ENCODE data around the gene ACLY.

ACLY gene

GRCh38 chr17:41918314-41919164 lies at the start of gene ACLY:
Gene ACLY (minus strand): TSS chr17:41918951. CDS start chr17:41913873, 5,078 bp downstream.
- DNase-seq: peak; percentile 92 to 95

DNA sequence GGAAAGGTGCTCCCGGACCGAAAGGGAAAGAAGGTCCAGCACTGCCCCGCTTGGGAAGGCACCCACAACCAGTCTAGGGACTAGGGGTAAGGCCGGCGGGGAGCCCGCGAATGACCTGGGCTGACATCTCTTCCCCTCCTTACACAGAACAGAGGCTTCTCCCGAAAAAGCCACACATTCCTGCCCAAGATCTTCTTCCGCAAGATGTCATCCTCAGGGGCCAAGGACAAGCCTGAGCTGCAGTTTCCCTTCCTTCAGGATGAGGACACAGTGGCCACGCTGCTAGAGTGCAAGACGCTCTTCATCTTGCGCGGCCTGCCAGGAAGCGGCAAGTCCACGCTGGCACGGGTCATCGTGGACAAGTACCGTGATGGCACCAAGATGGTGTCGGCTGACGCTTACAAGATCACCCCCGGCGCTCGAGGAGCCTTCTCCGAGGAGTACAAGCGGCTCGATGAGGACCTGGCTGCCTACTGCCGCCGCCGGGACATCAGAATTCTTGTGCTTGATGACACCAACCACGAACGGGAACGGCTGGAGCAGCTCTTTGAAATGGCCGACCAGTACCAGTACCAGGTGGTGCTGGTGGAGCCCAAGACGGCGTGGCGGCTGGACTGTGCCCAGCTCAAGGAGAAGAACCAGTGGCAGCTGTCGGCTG lies 49.3 kb upstream of the ACLY start:
- no peak for DNase-seq

DNA sequence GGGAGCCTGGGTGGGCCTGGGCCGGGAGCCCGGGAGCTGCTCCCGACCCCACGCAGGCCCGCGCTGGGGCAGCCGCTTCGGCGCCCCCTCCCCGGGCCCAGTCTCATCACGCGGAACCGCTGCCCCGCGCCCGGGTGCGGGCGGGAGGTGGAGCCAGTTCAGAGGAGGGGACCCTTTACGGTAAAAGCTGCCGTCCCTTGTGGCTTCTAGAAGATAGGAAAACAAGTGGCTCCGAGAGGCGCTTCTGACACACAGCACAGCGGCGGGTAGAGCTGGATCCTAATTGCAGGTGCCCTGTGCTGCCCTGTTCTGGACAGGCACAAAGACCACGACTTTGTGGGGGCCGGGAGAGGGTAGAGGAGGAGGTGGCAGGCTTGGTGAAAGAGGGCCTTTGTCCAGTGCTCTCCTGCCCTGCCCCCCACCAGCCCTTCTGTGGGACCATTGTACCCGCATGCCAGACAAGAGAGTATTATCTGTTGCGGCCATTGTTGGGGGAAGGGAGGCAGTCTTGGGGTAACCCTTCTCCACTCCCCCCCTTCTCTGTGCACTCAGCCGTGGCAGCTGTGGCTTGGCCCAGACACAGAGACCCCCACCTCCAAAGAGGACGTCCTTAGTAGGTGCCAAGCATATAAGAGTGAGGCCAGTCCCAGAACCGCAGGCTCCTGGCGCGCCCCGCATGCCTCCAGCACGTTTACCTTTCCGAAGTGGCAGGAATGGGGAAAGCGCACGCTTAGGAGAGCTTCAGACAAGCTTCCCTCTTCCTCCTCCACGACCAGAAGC lies 48.6 kb upstream of the ACLY start:
- DNase-seq: peak; percentile 95

DNA sequence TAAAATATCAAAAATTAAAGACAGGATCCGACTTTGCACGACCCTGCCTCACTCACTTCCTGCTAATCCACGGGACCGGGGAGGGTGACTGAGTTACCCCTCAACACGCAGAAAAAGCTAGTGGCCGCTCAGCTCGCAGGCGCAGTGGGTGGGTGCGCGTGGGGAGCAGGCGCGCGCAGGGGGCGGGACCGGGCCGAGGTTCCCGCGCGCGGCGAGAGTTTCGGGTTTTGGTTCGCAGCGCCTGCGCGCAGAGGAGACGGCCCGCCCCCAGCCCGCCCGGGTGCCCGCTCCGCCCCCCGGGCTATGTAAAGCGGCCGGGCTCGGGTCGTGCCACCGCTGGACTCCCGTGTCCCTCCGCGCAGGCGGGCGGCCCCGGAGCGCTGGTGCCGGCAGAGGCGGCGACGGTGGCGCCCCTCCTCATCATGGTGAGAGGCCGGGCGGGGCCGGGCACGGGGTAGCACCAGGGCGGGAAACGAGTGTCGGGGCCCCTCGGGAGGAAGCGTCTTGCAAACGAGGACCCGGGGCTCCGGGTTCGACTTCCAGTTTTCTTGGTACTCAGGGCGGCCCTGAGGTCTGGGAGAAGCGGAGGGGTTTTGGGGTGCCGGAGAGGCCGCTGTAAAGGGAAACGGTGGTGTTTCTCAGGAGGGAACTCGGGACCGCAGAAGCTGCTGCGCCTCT lies 47.9 kb upstream of the ACLY start, which contains the start of gene CNP:
Gene CNP (plus strand): TSS at position 333 of the 678 bp plus-strand sequence. CDS start 90 bp downstream, at position 423.
- peak; percentile 89 to 90 for DNase-seq

DNA sequence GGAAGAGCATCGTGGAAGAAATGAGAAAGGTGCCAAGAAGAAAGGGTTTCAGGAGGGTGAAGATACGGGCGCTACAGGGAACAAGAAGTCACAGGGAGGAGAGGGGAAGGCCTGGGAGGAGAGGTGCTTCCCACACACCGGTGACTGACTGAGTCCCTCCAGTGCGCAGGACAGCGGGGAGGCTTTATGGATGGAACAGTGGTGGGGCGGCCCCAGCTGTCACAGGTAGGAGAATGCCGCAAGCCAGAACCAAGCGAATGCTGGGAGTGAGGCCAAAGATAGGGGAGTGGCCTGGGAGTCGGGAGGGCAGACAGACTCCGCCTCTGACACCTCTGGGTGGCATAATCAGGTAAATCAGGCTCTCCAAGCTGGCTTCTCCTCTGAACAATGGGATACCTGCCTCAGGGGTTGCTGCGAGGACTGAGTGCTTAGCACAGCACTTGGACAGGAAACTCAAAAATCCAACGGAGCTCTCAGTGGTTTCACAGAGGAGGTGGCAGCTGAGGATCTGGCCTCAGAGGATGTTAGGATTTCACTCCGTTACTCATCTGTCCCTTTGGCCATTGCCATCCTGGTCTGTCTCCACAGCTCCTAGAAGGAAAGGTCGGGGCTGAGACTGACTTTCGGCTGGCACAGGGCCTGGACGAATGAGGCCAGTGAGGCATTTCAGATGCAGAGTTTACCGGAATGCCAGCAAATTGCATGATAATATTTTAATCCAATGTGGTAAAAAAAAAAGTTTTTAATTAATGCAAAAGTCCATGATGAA lies 47.1 kb upstream of the ACLY start:
- no peak for DNase-seq

DNA sequence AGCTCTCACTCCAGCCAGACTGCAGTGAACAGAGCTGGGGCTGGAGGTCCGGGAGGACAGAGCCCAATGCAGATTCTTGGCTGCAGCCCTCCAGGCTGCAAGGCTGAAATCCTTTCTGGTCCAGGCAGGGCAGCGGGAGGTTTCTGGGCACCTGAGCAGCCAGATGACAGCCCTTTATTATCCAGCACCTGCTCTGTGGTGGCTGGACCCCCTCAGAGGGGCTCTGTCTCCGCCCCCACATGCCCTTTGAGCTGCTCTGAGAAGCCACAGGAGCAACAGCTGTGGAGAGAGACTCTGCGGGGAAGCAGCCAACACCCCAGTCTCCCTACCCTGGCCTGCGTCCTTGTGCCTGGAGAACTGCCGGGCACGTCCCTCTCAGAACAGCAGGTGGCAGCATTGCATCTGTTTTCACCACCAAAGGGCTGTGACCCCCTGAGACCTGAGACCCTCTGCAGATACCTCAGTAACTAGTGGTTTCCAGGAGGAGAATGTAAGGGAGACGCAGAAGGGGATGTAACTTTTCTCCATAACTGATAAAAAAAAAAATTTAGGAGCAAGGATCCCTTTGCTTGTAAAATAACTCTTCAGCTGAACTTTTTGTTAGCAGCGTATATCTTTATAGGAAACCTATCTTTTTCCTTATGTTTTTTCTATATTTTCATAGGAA lies 44.1 kb upstream of the ACLY start:
- DNase-seq: peak; percentile 76 to 78

DNA sequence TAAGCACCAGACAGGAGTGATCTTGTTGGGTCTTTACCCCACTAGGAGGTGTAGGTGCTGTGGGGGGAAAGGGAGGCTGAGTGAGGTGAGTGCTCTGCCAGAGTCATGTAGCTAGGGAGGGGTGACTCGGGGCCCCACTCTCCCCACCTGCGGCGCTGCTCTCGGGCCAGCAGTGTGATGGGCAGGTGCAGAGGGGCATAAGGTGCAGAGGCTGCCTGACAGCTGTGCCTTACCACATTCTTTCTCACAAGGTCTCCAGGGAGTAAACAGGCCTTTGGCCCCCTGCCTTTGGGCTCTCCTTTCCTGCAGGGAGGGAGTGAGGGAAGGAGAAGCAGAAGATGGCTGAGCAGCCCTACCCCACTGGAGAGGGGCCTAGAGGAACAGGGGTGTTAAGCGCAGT lies 43.4 kb upstream of the ACLY start:
- DNase-seq: no peak

DNA sequence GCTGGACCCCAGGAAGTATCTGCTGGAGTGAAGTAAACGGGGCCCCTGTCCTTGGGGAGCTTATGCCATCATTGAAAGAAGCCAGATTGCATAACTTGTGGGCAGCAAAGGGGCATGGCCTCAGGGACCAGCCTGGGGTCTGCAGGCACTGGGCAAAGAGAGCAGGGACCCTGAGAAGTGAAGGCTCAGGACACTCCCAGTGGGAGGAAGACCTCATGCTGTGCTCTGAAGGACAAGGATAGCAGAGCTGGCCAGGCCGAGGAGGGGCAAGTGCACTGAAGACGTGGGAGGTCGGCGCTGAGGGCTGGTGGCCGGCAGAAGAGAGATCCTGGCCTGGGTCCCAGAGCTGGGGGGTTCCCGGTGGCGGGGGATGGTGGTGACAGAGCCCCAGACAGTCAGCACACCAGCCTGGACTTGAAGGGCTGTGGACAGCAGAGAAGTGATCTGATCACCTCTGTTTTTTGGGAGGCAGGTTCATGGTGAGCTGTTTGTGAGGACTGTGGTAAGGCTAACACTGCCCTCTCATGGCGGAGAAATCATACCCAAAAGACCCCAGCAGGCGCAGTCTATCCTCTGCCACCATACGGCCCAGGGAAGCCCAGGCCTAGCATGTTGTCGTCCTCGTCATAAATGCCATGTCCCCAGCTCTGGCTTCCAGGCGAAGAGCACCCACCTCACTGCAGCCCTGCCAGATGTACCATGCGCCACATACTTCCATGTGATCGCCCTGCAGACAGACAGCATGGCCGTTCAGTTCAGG lies 40.8 kb upstream of the ACLY start:
- DNase-seq: no peak

GRCh38 chr17:41959030-41959335 lies 40.2 kb upstream of the ACLY start:
- DNase-seq: no peak

DNA sequence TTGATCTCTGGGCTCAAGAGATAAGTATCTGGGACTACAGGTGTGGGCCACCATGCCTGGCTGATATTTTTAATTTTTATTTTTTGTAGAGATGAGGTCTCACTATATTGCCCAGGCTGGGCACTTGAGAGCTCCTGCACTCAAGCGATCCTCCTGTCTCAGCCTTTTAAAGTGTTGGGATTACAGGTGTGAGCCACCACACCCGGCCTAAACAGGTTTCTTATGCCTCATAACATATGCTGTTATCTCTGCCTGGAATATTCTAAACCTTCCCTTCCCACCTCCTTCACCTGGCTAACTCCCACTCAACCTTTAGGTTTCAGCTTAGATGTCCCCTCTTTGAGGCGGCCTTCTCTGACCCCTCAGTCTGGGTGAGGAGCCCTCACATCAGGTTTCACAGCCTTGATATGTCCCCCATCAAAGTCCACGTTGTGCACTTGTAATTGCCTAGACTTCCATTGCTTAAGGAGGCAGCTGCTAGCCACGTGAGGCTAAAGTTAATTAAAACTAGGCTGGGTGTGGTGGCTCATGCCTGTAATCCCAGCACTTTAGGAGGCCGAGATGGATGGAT lies 39.2 kb upstream of the ACLY start:
- DNase-seq: no peak

DNA sequence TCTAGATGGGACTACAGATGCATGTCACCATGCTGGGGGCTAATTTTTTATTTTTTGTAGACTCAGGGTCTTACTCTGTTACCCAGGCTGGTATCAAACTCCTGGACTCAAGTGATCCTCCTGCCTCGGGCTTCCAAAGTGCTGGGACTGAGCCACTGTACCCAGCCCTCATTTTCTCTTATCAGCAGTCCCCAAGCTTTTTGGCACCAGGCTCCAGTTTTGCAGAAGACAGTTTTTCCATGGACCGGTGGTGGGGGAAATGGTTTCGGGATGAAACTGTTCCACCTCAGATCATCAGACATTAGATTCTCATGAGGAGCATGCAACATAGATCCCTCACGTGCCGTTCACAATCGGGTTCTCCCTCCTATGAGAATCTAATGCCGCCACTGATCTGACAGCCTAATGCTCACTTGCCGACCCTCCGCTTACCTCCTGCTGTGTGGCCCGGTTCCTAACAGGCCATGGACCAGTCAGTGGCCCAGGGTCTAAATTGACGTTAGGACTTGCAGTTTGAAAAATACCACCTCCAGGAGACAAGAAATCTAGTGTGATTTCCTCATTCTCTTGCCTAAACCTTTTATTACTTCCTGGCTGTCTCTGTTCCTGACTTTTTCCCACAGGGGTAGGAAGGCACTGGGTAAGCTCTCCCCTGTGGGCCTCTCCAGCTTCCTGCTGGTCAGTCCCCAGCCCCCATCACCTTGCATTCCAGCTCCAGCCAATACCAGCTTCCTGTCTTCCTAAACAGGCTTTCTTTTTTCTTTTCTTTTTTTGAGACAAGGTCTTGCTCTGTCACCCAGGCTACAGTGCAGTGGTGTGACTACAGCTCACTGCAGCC lies 38.5 kb upstream of the ACLY start:
- no peak for DNase-seq

GRCh38 chr17:41956522-41956921 lies 37.8 kb upstream of the ACLY start:
- no peak for DNase-seq

DNA sequence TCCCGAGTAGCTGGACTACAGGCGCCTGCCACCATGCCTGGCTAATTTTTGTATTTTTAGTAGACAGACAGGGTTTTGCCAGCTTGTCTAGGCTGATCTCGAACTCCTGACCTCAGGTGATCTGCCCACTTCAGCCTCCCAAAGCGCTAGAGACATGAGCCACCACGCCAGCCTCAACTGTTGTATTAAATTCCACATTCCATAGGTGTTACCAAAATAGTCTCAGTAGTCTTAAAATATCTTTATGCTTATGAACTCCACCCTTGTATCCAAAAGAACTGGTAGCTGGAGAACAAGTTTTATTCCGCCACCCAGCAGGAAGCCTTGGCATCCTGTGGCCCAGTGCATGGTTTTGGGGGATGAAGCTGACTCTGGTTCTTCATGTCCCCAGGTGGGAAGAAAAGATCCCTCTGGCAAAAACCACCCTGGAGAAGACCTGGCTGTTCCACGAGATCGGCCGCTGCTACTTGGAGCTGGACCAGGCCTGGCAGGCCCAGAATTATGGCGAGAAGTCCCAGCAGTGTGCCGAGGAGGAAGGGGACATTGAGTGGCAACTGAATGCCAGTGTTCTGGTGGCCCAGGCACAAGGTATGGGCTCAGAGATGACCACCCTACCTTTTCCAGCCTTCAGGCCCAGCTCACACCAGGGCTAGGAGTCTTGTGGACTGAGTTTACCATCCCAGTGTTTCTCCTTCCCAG lies 30.2 kb upstream of the ACLY start:
- no peak for DNase-seq

DNA sequence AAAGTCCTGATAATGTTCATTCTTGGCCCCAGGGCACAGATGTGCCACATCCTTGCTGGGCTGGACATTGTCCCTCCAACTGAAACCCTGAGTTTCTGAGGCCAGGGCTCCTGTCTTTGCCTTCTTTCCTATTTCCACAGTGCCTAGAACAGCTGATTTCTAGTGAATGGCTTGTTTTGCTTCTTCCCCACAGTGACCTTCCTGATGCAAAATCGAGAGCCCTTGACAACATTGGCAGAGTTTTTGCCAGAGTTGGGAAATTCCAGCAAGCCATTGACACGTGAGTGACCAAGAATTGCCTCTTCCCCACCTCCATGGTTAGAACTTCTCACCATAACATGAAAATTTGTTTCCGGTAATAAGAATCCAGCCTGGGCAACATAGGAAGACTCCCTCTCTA lies 26.2 kb upstream of the ACLY start:
- DNase-seq: no peak

- no peak for DNase-seq
Measured at GRCh38 chr17:41943492-41943891, 24.7 kb upstream of the ACLY start.

GRCh38 chr17:41942626-41943373 lies 24.0 kb upstream of the ACLY start:
- no peak for DNase-seq

- DNase-seq: no peak
Measured at GRCh38 chr17:41941168-41941567, 22.4 kb upstream of the ACLY start.

DNA sequence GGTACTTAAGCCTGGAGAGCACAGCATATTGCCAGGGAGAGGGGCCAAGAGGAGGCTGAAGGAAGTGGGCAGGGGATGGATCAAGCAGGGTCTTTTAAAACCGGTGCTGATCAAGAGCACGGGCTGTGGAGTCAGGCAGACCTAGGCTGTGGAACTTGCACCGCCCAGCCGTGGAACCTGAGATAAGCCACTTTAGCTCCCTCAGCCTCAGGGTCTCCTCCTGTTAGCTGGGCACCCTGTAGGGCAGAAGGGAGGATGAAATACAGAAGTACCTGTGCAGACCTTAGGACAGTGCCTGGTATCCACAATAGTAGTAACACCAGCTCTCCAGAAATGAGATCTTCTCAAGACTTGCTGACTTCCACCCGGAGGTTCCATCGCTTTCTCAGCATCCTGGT lies 20.9 kb upstream of the ACLY start:
- DNase-seq: no peak
